Measurements from ENCODE around the gene CTAGE9.

- TF ChIP-seq POLR2AphosphoS5 (IDR thresholded peaks at IDR 0.05) (no peak), CTCF (IDR thresholded peaks at IDR 0.05) (no peak), POLR2A (IDR thresholded peaks at IDR 0.05) (no peak)
These were observed 43.3 kb upstream of the CTAGE9 start for GRCh38 chr6:131754088-131754487.
